ENCODE data around the gene ANKRD44.
A peak's percentile ranks its signal among the peaks of the same experiment; 100 is the strongest.

Gene ANKRD44

DNA sequence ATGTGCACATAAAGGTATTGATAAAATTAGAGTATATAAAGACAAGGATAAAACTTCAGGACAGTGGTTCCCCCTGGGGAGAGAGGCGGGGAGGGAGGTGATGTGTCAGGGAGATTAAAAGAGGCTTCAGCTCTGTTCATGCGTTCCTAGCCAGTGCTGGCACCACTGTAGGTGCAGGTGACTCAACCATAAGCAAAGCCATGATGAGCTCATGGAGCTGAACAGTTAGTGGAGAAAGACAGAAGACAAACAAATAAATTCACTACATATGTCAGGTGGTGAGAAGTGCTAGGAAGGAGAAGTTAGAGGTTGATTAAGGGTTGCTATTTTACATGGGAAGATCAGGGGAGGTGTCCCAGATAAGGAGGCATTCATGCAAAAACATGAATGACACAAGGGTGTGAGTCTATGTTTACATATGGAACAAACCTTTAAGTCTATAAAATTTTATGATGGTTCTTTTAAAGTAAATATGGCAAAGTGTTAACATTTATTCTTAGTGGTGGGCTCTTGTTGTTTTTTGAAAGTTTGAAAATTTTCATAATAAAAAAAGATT is 136.0 kb downstream of the ANKRD44 start:
- no peak for DNase-seq (ENCODE audit: low spot score)

DNA sequence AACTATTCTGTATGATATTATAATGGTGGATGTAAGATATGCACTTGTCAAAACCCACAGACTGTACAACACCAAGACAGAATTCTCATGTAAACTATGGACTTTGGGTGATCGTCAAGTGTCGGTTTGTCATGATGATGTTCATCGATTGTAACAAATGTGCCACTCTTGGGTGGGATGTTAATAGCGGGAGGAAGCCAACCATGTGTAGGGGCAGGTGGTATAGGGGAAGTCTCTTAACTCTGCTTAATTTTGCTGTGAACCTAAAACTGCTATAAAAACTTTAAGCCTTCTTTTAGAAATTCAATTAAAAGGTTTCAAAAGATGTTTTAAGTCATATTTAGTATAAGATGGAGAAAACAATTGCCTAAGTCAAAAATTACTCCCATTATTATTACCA is 139.0 kb downstream of the ANKRD44 start:
- no peak for DNase-seq (ENCODE audit: low spot score)

DNA sequence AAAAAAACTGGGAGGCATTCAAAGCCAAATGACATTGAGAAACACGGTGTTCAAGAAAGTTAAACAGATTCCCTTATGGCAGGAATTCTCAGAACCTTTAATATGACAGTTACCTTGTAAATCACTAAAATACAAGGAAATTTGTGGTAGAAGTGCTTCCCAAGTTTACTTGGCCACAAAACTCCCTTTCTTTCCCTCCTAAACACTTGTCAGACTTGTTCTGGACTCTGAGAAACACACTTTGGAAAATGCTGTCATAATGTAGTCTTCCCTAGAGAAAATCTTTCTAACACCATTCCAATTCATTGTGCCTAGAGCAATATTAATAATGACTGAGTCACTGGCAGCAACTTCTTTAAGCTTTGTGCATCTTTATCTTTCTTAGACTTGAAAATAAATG is 140.4 kb downstream of the ANKRD44 start:
- DNase-seq (ENCODE audit: low spot score): no peak

DNA sequence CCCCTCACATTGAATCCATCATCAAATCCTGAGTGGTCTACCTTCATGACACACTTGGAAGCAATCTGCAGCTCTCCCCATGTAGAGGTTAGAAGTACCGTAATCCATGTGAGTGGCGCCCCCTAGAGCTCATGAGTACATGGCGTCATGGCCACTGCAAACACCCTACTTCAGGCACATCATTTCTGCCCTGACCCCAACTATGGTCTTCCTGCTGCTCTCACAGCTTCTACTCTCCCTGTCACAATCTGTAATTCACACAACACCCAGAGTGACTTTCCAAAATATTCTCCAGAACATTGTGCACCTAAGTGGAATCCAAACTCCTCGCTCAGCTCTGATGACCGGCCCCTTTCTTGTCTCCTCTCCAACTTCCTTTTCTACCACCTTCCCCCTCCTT is 141.9 kb downstream of the ANKRD44 start:
- DNase-seq (ENCODE audit: low spot score): peak; percentile 21

DNA sequence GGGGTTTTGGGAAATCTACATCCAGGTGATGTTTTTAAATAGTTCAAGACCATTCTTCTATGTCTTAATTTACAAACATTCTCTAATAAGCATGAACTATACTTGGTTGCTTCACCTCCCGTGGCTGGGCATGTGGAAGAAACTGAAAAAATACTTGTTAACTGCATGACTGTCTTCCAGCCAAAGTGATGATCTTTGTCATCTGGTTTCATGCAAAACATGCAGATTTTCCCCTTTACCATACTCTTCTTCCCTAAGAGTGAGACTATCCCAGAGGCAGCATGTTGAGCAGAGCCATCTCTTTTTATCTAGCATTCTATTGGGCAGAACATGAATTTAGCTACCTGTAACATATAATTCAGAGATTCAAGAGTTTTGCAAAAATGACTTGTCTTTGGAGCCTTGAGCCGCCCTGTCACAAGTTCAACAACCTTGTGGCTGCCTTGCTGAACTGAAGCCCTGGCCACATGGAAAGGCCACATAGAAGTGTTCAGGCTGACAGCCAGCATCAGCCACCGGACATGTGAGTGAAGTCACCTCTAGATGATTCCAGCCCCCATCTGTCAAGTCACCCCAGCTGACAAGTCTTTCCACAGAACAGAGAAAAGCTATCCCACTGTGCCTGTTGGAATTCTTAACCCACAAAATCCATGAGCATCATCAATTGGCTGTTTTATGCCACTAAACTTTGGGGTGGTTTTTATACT is 142.8 kb downstream of the ANKRD44 start:
- DNase-seq (ENCODE audit: low spot score): no peak

DNA sequence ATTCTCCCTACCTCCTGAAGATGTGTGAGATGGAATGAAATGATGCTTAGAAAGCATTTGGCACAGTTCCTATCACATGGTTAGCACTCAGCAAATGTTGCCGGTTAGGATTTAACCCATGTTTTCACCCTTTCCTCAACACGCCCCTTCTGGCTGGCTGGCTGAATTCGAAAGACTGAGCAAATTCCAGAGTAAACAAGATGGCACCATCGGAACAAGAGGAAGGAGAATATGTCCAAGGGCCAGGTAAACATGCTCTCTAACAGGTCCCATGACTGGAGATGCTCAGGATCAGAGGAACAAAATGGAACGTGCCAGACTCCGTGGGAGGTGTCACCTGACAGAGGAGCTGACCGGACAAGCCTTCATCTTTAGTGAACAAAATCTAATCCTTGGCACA is 145.6 kb downstream of the ANKRD44 start:
- DNase-seq (ENCODE audit: low spot score): no peak

DNA sequence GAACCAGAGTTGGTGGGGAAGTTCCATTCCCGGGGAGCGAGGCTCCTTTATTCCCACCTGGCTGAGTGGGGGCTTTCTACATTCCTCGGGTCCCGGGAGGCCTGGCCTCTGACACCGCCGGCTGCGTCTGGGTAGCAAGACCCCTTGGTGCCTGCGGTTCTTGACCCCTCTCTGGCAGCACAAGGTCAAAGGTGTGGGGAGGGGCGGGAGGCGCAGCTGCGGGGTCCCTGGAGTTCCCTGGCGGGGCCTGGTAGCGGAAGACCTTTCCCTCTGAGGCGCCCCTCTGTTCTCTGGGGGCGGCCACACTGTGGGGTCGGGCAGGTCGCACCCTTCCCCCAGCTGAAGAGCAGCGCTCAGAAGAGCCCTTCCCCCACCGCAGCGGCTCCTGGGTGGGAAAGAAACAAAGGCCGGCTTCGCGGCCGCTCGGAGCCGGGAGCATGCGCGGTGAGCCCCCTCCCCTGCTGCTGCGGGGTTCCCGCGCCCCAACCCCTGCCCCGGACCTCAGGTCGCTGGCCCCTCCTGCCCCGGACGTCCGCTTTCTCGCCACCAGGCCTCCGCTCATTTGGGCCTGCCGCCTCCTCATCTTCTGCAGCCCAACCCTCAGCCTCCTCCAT is 146.3 kb downstream of the ANKRD44 start:
- no peak for DNase-seq (ENCODE audit: low spot score)

DNA sequence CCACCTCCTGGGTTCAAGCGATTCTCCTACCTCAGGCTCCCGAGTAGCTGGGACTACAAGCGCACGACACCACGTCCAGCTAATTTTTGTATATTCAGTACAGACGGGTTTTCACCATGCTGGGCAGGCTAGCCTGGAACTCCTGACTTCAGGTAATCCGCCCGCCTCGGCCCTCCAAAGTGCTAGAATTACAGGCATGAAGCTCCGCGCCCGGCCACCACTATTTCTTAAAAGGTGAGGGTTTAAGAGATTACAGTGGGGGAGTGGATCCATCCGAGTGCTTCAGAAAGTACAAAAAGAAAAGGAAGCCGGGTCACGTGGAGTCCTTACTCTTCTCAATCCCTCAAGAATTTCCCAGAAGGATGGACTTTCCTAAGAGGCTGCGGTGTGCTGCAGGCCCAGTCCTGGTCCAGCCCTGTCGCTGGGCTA is 146.9 kb downstream of the ANKRD44 start:
- no peak for DNase-seq (ENCODE audit: low spot score)

DNA sequence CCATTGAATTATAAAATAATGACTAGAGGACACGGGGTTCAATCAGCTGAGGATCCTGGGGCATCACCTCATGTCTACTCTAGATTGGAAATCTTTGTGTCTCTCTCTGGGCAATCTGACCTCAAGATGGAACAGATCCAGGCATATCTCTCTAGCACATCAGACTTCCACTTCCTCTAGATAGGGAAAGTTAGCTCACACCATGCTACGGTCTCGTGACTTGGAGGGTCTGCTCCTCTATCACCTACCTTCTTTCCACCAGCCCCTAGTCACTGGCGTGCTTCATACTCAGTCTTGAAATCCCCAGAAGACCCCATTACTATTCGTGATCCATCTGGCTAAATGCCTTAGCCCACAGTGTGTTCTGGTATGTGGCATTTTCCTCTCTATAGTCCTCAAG is 148.8 kb downstream of the ANKRD44 start:
- no peak for DNase-seq (ENCODE audit: low spot score)

DNA sequence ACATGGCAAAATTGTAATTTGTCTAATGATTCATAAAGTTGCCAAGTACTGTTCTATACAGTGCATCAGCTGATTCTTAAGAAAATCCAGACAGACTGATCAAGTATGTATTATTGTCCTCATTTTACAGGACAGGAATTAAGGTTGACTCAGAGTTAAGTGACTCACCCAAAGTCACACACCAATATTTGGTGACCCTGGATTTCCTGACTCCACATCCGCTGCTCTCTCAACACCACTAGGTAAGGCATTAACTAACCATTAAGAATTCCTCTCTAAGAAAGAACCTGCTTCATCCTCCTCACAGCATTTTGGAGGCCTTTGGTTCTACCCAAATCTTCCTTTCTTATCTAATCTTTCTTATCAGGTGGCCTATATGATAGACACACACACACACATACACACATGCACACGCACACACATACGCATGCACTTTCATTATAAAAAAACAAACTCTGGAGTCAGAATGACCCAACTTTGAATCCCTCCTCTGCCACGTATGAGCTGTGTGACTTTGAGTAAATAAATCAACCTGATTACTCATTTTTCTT is 150.8 kb downstream of the ANKRD44 start:
- DNase-seq (ENCODE audit: low spot score): peak; percentile 23

DNA sequence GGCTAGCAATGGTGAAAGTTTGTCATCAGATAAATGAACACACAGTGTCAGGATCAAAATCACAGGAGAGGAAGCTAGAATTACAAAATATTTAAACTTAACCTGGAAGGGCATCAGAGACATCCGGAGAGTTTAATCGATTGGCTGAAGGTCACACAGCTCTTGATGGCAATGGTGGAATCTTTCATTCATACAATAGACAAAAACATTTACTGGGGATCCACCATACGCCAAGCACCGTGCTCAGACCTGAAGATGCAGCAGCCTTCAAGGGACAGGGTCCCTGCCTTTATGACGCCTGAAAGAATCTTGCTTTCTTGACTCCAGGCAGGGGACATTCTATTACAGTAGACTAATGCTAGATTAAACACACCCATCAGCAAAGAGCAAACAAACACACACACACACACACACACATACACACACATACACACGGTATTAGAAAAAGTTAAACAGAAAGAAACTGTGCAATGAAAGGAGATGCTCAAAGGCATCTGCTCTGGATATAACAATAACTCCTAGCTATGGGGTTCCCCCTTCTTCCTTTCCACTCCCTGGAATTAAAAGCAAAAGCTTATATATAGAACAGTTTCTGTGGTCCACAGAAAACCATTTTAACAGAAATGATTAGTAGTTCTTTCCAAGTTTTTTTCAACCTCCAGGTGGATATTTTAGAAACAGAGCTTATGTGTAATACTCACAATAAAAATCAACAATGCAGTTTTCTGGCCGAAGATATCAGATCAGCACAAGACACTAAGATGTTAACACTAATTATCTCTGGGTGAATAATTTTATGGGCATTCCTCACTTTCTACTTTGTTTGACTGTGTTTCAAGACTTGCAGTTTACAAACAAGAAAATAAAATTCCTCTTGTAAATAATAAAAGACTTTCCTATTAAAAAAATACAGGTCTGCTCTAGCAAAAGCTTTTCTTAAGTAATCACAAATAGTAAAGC is 151.7 kb downstream of the ANKRD44 start:
- DNase-seq (ENCODE audit: low spot score): no peak

DNA sequence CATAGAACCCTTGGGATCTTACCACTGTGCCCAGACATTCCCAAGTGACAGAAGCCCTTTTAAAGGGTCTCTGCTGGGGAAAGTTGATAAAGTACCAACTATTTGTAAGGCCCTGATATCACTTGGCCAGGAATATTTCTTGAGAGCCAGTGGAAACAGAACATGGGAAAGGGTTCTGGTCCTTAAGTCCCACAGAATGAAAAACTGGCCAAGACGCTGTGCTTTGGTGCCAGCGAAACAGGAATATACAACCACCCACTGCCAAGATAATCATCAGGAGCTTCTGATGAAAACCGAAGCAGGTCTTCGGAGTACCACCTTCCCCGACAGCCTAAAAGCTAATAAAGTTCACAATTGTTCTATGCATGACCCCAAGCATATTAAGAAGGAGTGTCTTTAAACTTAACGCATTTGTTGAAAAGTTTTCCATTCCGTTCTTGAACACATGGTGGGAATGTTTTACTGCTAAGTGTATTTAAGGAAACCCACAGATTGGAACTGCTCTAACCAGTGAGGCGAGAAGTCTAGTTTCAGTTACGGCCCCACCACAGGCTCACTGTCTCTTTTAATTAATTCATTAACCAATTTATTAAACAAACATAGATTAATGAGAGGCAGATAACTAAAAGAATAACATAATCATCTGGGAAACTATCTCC is 152.6 kb downstream of the ANKRD44 start:
- DNase-seq (ENCODE audit: low spot score): no peak

DNA sequence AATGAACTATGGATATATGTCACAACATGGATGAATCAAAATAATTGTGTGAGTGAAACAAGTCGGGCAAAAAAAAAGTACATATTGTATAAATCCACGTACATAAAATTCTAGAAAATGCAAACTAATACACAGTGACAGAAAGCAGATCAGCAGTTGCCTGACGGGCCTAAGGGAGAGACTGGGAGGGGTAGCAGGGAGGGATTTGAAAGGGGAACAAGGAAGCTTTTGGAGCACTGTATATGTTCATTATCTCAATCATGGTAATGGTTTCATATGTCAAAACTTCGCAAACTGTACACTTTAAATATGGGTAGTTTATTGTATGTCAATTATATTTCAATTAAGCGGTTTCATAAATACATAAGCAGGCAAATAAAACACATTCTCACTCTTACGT is 153.8 kb downstream of the ANKRD44 start:
- DNase-seq (ENCODE audit: low spot score): no peak

DNA sequence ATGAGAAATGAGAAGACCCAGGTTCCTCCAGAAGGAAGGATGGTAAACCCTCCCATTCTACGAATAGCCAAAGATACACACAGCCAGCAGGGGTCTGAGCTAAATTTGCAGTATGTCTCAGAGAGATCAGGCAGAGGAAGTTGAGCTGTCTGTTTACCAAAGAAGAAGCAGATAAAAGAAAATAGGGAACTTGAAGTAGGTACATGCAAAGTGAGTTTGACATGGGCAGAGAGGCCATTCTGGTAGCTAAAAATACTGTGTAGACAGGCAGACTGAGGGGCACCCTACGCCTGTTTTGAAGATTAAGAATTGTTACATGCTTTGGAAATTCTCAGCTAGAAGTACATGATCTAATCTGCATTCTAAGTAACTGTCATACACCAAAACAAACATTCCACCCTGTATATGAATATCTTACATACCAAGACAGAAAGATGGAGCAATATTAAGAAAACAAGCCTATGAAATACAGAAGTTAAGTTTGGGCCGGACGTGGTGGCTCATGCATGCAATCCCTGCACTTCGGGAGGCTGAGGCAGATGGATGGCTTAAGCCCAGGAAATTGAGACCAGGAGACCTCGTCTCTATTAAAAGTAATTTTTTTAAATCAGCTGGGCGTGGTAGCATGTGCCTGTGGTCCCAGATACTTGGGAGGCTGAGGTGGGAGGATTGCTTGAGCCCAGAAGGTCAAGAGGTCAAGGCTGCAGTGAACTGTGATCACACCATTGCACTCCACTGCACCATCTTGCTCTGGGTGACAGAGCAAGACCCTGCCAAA is 157.9 kb downstream of the ANKRD44 start:
- peak; percentile 28 for DNase-seq (ENCODE audit: low spot score)

DNA sequence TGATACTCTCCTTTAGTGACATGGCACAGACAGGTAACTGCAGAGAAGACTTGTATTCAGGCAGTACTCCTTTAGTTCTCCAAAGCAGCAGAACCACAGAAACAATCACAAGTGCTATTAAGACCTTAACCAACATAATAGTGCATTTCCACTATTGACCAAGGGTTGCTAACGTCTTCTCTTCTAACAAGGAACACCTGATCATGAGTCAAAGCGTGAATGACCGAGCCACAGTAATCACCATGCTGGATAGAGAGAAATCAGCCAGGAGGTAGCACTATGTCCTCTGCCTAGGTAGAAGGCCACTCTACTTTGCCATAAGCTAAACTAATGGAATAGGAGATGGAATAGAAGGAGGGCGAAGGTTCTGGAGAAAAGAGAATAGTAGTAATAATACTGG is 161.0 kb downstream of the ANKRD44 start:
- DNase-seq (ENCODE audit: low spot score): no peak

DNA sequence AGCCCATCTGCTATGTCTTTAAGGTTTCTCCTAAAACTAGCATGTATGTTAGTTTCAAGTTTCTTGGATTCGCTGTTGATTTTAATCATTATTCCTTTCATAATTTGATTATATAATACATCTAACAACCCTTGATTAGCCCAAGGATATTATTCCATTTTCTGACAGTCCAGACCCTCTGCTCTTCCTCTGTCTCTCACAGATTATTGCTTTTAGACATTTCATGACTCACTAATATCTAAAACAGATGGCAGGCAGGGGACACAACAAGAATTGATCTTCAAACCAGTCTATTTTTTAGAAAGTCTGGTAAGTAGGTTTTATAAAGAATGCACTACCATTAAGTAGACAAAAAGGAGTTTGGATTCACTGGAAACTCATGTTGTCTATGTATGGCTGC is 162.2 kb downstream of the ANKRD44 start:
- no peak for DNase-seq (ENCODE audit: low spot score)

DNA sequence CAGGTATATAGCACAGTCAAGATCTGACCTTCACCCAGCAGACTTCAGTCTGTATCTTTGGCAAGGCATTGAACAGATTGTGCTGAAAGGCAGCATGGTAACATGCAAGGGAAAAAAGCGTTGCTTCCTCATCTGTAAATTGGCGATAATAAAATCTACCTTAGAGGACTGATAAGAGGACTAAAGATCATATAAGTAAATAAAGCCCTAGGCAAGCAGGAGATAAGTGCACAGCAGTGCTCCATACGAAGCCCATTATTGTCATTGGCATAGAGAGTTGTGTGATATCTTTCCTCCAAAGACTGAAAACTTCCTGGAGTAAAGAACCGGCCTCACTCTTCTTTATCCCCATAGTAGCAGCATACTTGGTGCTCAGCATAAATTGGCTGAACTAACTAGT is 162.6 kb downstream of the ANKRD44 start:
- no peak for DNase-seq (ENCODE audit: low spot score)

DNA sequence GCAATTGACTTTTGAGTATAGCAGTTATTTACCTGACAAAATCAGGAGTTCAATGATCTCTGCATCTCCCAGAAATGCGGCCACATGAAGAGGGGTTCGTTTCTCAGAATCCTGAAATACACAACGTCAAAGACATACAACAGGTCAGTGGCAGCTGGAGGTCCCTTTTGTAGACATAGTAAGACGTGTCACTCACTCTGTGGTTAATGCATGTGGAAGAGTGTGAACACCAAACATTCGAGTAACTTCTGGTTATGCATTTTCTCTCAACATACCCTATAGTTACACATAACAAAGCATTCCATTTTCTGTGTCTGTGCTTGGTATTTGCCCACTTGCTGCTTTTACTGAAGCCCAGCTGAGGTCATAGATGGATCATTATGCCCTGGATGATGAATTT is 163.6 kb downstream of the ANKRD44 start:
- no peak for DNase-seq (ENCODE audit: low spot score)

DNA sequence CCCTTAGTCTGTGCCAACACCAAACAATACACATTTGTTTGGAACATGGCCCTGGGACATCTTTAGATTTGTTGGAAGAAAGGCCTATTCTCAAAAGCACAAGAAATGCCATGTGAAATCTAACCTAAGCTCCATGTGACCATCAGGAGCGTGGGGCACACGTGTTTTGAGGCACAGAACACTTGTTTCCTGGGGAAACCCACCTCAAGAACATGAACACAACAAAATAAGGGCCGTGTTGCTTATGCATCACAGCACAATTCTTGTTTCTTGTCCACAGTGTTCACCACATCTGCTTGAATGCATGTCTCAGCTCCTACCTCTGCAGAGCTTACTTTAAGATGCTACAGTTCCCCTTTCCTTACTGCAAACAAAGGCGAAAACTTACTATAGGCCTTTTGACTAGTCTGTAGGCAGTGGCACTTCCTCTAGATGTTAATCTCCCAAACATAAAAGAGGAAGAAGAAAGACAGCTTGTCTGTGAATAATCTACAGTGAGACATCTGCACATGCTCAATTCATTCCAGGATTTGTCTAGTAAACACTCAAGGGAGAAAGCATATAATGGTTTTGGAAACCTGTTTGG is 165.0 kb downstream of the ANKRD44 start:
- no peak for DNase-seq (ENCODE audit: low spot score)

DNA sequence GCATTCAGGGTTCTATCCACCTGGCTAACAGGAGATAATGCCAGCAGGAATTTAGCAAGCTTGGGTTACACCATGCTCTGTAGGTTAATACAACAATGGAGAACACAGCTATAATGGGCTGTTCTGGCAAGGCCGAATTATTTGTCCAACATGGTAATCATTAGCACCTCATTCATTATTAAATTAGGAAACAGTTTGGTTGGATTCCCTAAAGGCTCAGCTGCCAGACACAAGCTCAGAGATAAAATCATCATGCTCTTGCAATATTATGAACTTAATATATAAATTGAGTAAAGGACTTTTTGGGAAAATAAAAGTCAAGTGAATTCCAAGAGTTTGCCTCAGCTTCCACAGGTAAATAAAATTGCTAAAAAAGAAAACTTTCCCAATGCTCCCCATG is 166.4 kb downstream of the ANKRD44 start:
- no peak for DNase-seq (ENCODE audit: low spot score)
